K562 (cell line): ENCODE data around the gene MIDN. TPM values are rescaled to one million over a fixed set of nuclear protein-coding genes. Genes with fewer than 3 reads are reported as not detected.

ENCODE experiments used
- CXXC5 ChIP-seq: fragments of 250-450 bp; sonication (Bioruptor Pico); IDR thresholded peaks from 2 replicates; pipeline ENCODE4 v1.8.0; 2022; ENCODE audit warnings: inconsistent platforms, mild to moderate bottlenecking, moderate library complexity
- polyA plus RNA-seq, 8 experiments: library from polyadenylated mRNA; depleted of rRNA in 4 of 8; stranded (reverse) in 5 of 8; unstranded in 3 of 8; fragments of >200 nt; fragmentation: Nextera tagmentation in 2 of 8; fragmentation: Illumina TruSeq in 1 of 8; extraction: Ambion mirVana in 2 of 8; extraction: Trizol in 1 of 8; gene quantifications; 2 replicates each; pipeline versions ENCODE4 v1.2.1 to v1.2.3, GENCODE V29; 2011 to 2014; ENCODE audit warnings: inconsistent platforms in 1 of 8, missing spikeins in 1 of 8
- total RNA-seq, 7 experiments: library from RNA; depleted of rRNA in 6 of 7; stranded (reverse); fragments of >200 nt in 6 of 7; fragmentation: Illumina TruSeq in 2 of 7; extraction: Trizol in 2 of 7; gene quantifications; 2 replicates each; pipeline versions ENCODE4 v1.2.1 to v1.2.3, GENCODE V29; 2011 to 2021; ENCODE audit warnings: low replicate concordance in 1 of 7
- TF ChIP-seq, protein P1 (sequence below): fragments of 450-650 bp; IDR thresholded peaks from 2 replicates; pipeline ENCODE4 v1.6.1; 2016; ENCODE audit warnings: mild to moderate bottlenecking
- TF ChIP-seq, protein P2 (sequence below): sonication (generic); formaldehyde crosslinking; IDR thresholded peaks from 2 replicates; pipeline ENCODE4 v1.8.0; 2023; ENCODE audit warnings: mild to moderate bottlenecking, missing genetic modification reagents
- TF ChIP-seq, protein P3 (sequence below): fragments of 250-450 bp; sonication (Bioruptor Pico); IDR thresholded peaks from 2 replicates; pipeline ENCODE4 v1.5.0; 2020; ENCODE audit warnings: mild to moderate bottlenecking

MIDN gene
- total and polyA plus RNA-seq, 9 of the 15 experiments (the other 6 are each of a cell fraction or from before 2014, with no cell fraction given): 0.17 to 120 (median 10.1) TPM

GRCh38 chr19:1237027-1237659, 11.2 kb upstream of the MIDN start (continued):
- TF ChIP-seq CXXC5 (CRISPR knock-in tag): no peak
- TF ChIP-seq, protein P1, sequence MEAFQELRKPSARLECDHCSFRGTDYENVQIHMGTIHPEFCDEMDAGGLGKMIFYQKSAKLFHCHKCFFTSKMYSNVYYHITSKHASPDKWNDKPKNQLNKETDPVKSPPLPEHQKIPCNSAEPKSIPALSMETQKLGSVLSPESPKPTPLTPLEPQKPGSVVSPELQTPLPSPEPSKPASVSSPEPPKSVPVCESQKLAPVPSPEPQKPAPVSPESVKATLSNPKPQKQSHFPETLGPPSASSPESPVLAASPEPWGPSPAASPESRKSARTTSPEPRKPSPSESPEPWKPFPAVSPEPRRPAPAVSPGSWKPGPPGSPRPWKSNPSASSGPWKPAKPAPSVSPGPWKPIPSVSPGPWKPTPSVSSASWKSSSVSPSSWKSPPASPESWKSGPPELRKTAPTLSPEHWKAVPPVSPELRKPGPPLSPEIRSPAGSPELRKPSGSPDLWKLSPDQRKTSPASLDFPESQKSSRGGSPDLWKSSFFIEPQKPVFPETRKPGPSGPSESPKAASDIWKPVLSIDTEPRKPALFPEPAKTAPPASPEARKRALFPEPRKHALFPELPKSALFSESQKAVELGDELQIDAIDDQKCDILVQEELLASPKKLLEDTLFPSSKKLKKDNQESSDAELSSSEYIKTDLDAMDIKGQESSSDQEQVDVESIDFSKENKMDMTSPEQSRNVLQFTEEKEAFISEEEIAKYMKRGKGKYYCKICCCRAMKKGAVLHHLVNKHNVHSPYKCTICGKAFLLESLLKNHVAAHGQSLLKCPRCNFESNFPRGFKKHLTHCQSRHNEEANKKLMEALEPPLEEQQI: no peak
- TF ChIP-seq, protein P2, sequence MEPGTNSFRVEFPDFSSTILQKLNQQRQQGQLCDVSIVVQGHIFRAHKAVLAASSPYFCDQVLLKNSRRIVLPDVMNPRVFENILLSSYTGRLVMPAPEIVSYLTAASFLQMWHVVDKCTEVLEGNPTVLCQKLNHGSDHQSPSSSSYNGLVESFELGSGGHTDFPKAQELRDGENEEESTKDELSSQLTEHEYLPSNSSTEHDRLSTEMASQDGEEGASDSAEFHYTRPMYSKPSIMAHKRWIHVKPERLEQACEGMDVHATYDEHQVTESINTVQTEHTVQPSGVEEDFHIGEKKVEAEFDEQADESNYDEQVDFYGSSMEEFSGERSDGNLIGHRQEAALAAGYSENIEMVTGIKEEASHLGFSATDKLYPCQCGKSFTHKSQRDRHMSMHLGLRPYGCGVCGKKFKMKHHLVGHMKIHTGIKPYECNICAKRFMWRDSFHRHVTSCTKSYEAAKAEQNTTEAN (CRISPR knock-in tag): no peak
- TF ChIP-seq, protein P3, sequence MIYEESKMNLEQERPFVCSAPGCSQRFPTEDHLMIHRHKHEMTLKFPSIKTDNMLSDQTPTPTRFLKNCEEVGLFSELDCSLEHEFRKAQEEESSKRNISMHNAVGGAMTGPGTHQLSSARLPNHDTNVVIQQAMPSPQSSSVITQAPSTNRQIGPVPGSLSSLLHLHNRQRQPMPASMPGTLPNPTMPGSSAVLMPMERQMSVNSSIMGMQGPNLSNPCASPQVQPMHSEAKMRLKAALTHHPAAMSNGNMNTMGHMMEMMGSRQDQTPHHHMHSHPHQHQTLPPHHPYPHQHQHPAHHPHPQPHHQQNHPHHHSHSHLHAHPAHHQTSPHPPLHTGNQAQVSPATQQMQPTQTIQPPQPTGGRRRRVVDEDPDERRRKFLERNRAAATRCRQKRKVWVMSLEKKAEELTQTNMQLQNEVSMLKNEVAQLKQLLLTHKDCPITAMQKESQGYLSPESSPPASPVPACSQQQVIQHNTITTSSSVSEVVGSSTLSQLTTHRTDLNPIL: no peak
